NT2/D1 (cell line): ENCODE measurements around the gene SOCS6.
A peak's percentile ranks its signal among the peaks of the same experiment; 100 is the strongest.
"Not testable (repeated sequence)": the region's sequence is repeated elsewhere in the genome, so short reads cannot be mapped to it uniquely, and the experiment has no call there.

Source experiments
- DNase-seq: peaks from one replicate; pipeline ENCODE4 v3.0.0-alpha.2; 2011; ENCODE audit warnings: low read depth, low spot score
- H3K27me3 ChIP-seq: 2 replicates; pipeline ENCODE4 v1.6.0; 2011; ENCODE audit warnings: mild to moderate bottlenecking; ENCODE audit not compliant: insufficient read length, insufficient read depth
- H3K36me3 ChIP-seq: 2 replicates; pipeline ENCODE4 v1.6.1; 2011; ENCODE audit warnings: mild to moderate bottlenecking, low read length, mixed read lengths; ENCODE audit not compliant: insufficient read depth, insufficient read length
- H3K4me1 ChIP-seq: 2 replicates; pipeline ENCODE4 v1.5.1; 2011; ENCODE audit not compliant: insufficient read depth, insufficient read length
- H3K4me3 ChIP-seq: 2 replicates; pipeline ENCODE4 v1.5.1; 2011; ENCODE audit warnings: low read depth; ENCODE audit not compliant: insufficient read length
- H3K9ac ChIP-seq: 2 replicates; pipeline ENCODE4 v1.6.0; 2011; ENCODE audit warnings: low read depth; ENCODE audit not compliant: insufficient read length
- H3K9me3 ChIP-seq: 2 replicates; pipeline ENCODE4 v1.5.1; 2011; ENCODE audit warnings: mild to moderate bottlenecking, low read length; ENCODE audit not compliant: insufficient read depth
- SUZ12 ChIP-seq: IDR thresholded peaks from 2 replicates; pipeline ENCODE4 v1.6.1; 2011; ENCODE audit not compliant: insufficient read length, insufficient read depth; ENCODE audit errors: extremely low read depth
- YY1 ChIP-seq: IDR thresholded peaks from 2 replicates; pipeline ENCODE4 v1.6.1; 2011; ENCODE audit not compliant: insufficient read length, insufficient read depth
- ZNF274 ChIP-seq: IDR thresholded peaks from 2 replicates; pipeline ENCODE4 v1.6.1; 2011; ENCODE audit warnings: mild to moderate bottlenecking, low read depth, low read length

Gene SOCS6

GRCh38 chr18:70288851-70289328, at the start of gene SOCS6:
Gene SOCS6 (plus strand): TSS chr18:70289045. CDS start chr18:70324669, 35,624 bp downstream.
- Histone ChIP-seq H3K9me3 (no peaks in the 10 kb centered on the region), H3K4me3 (peak within 1 kb of the TSS; percentile 64), H3K9ac (peak within 1 kb of the TSS; percentile 82), H3K36me3 (no peaks in the 10 kb centered on the region), H3K4me1 (peaks cover 2% of the 10 kb centered on the region), H3K27me3 (peaks cover 17% of the 10 kb centered on the region)
- no peak for TF ChIP-seq ZNF274
- peak; percentile 11 for DNase-seq

- Histone ChIP-seq H3K36me3 (no peaks in the 10 kb centered on the region), H3K4me3 (no peak overlapping the region), H3K4me1 (no peaks in the 10 kb centered on the region), H3K9ac (no peak overlapping the region), H3K9me3 (no peaks in the 10 kb centered on the region), H3K27me3 (no peaks in the 10 kb centered on the region)
- no peak for DNase-seq
- TF ChIP-seq YY1 (no peak), ZNF274 (no peak), SUZ12 (no peak)
Observed at GRCh38 chr18:70243131-70243929, 45.5 kb upstream of the SOCS6 start.

GRCh38 chr18:70246061-70246466, 42.8 kb upstream of the SOCS6 start:
- TF ChIP-seq YY1 = no peak
- no peak for TF ChIP-seq SUZ12
- no peak for TF ChIP-seq ZNF274

GRCh38 chr18:70249118-70249517, 39.7 kb upstream of the SOCS6 start:
- Histone ChIP-seq H3K4me3 (no peak overlapping the region), H3K9ac (no peak overlapping the region), H3K27me3 (no peaks in the 10 kb centered on the region), H3K36me3 (no peaks in the 10 kb centered on the region), H3K4me1 (no peaks in the 10 kb centered on the region), H3K9me3 (no peaks in the 10 kb centered on the region)
- TF ChIP-seq ZNF274 (no peak), SUZ12 (no peak), YY1 (no peak)
- DNase-seq = no peak

More at GRCh38 chr18:70246061-70246466, 42.8 kb upstream of the SOCS6 start:
- Histone ChIP-seq H3K36me3 (no peaks in the 10 kb centered on the region), H3K9me3 (no peaks in the 10 kb centered on the region), H3K9ac (no peak overlapping the region), H3K4me3 (no peak overlapping the region), H3K4me1 (no peaks in the 10 kb centered on the region), H3K27me3 (no peaks in the 10 kb centered on the region)
- no peak for DNase-seq

GRCh38 chr18:70249861-70250260, 39.0 kb upstream of the SOCS6 start:
- not testable (repeated sequence) for H3K27me3 ChIP-seq, H3K9ac ChIP-seq, DNase-seq, H3K9me3 ChIP-seq, H3K4me3 ChIP-seq, H3K4me1 ChIP-seq, H3K36me3 ChIP-seq

GRCh38 chr18:70250781-70251180, 38.1 kb upstream of the SOCS6 start:
- DNase-seq = no peak
- TF ChIP-seq YY1 (no peak), SUZ12 (no peak), ZNF274 (no peak)
- no peaks in the 10 kb centered on the region for H3K9me3 ChIP-seq
- H3K4me3 ChIP-seq = no peak overlapping the region
- no peaks in the 10 kb centered on the region for H3K4me1 ChIP-seq
- no peaks in the 10 kb centered on the region for H3K36me3 ChIP-seq
- no peaks in the 10 kb centered on the region for H3K27me3 ChIP-seq
- H3K9ac ChIP-seq = no peak overlapping the region

GRCh38 chr18:70256184-70256583, 32.7 kb upstream of the SOCS6 start:
- Histone ChIP-seq H3K9ac (no peak overlapping the region), H3K27me3 (no peaks in the 10 kb centered on the region), H3K36me3 (no peaks in the 10 kb centered on the region), H3K9me3 (no peaks in the 10 kb centered on the region), H3K4me3 (no peak overlapping the region), H3K4me1 (no peaks in the 10 kb centered on the region)
- no peak for TF ChIP-seq SUZ12
- TF ChIP-seq YY1 = no peak
- no peak for TF ChIP-seq ZNF274
- no peak for DNase-seq
